GM06990 (cell line): ENCODE results near the gene TEX26.

Experiments
- DNase-seq: peaks from one replicate; pipeline ENCODE4 v3.0.0-alpha.2; 2011; ENCODE audit not compliant: insufficient read length; ENCODE audit errors: extremely low read depth
- H3K27me3 ChIP-seq: replicated peaks from 2 replicates; pipeline ENCODE4 v1.6.0; 2011; ENCODE audit warnings: low read length; ENCODE audit not compliant: control insufficient read depth, insufficient read depth
- H3K36me3 ChIP-seq: 2 replicates; pipeline ENCODE4 v1.5.1; 2011; ENCODE audit warnings: low read length; ENCODE audit not compliant: control insufficient read depth, insufficient read depth
- H3K4me3 ChIP-seq: replicated peaks from 2 replicates; pipeline ENCODE4 v1.5.1; 2011; ENCODE audit warnings: low read depth, mild to moderate bottlenecking, control low read depth, low read length
- CTCF ChIP-seq: IDR thresholded peaks from 2 replicates; pipeline ENCODE4 v1.5.1; 2011; ENCODE audit warnings: low read length, control low read depth, mild to moderate bottlenecking, inconsistent platforms; ENCODE audit not compliant: insufficient read depth, poor library complexity, severe bottlenecking

TEX26 gene

GRCh38 chr13:30932481-30933353, at the start of gene TEX26:
TSS of gene TEX26 (plus strand) at chr13:30932656. CDS start at chr13:30932716, 60 bp downstream.
- H3K27me3 ChIP-seq = no peaks in the 10 kb centered on the region
- no peaks in the 10 kb centered on the region for H3K36me3 ChIP-seq
- DNase-seq = no peak
- H3K4me3 ChIP-seq = no peak within 1 kb of the TSS
- TF ChIP-seq CTCF = no peak

- no peak for DNase-seq
- no peak overlapping the region for H3K4me3 ChIP-seq
- TF ChIP-seq CTCF = no peak
- no peaks in the 10 kb centered on the region for H3K36me3 ChIP-seq
- no peaks in the 10 kb centered on the region; the same call in 1 of the 2 replicates for H3K27me3 ChIP-seq
These were observed 49.3 kb upstream of the TEX26 start for GRCh38 chr13:30882996-30883766.

- TF ChIP-seq CTCF = no peak
- DNase-seq = no peak
- H3K36me3 ChIP-seq = no peaks in the 10 kb centered on the region
- H3K4me3 ChIP-seq = no peak overlapping the region
- H3K27me3 ChIP-seq = no peaks in the 10 kb centered on the region; the same call in 1 of the 2 replicates
These were observed 47.9 kb upstream of the TEX26 start for GRCh38 chr13:30884543-30884942.

- TF ChIP-seq CTCF = no peak
- Histone ChIP-seq H3K27me3 (no peaks in the 10 kb centered on the region), H3K36me3 (no peaks in the 10 kb centered on the region), H3K4me3 (no peak overlapping the region)
- no peak for DNase-seq
These were observed 43.2 kb upstream of the TEX26 start for GRCh38 chr13:30889196-30889690.

GRCh38 chr13:30892966-30893365, 39.5 kb upstream of the TEX26 start:
- H3K36me3 ChIP-seq = no peaks in the 10 kb centered on the region
- H3K4me3 ChIP-seq = no peak overlapping the region
- no peak for DNase-seq
- TF ChIP-seq CTCF = peak; percentile 51
- H3K27me3 ChIP-seq = no peaks in the 10 kb centered on the region
